ENCODE data around the gene NACC2.

NACC2 gene

GRCh38 chr9:136091582-136092352, 3.3 kb downstream of the NACC2 start:
- no peak for DNase-seq

- DNase-seq = no peak
Observed at GRCh38 chr9:136090768-136091581, 4.1 kb downstream of the NACC2 start.

GRCh38 chr9:136090056-136090735, 4.9 kb downstream of the NACC2 start:
- no peak for DNase-seq

GRCh38 chr9:136089697-136090045, 5.4 kb downstream of the NACC2 start:
- no peak for DNase-seq

- DNase-seq = no peak
Observed at GRCh38 chr9:136088939-136089696, 6.0 kb downstream of the NACC2 start.

- DNase-seq = no peak
Observed at GRCh38 chr9:136088481-136088938, 6.6 kb downstream of the NACC2 start.

GRCh38 chr9:136087741-136088480, 7.2 kb downstream of the NACC2 start:
- no peak for DNase-seq

GRCh38 chr9:136086951-136087740, 7.9 kb downstream of the NACC2 start:
- DNase-seq = no peak

- no peak for DNase-seq
Observed at GRCh38 chr9:136086213-136086881, 8.7 kb downstream of the NACC2 start.

GRCh38 chr9:136085815-136086212, 9.3 kb downstream of the NACC2 start:
- no peak for DNase-seq

- no peak for DNase-seq
Observed at GRCh38 chr9:136084063-136084944, 10.8 kb downstream of the NACC2 start.

GRCh38 chr9:136083558-136084062, 11.5 kb downstream of the NACC2 start:
- no peak for DNase-seq

- no peak for DNase-seq
Observed at GRCh38 chr9:136082496-136083361, 12.4 kb downstream of the NACC2 start.

- no peak for DNase-seq
Observed at GRCh38 chr9:136081826-136082495, 13.1 kb downstream of the NACC2 start.

- no peak for DNase-seq
Observed at GRCh38 chr9:136081113-136081825, 13.8 kb downstream of the NACC2 start.

- no peak for DNase-seq
Observed at GRCh38 chr9:136080716-136081112, 14.4 kb downstream of the NACC2 start.

GRCh38 chr9:136079916-136080246, 15.2 kb downstream of the NACC2 start:
- DNase-seq = no peak
